SIG-M5 treated with dmso at 0.1 percent for 504 hours (cell line): ENCODE results near the gene DCTN3.

ENCODE experiments used
- DNase-seq: peaks from one replicate; lab custom pipeline; 2025; ENCODE audit not compliant: unreplicated experiment; lab: John Stamatoyannopoulos, UW

DCTN3 gene

GRCh38 chr9:34575241-34575640 lies 45.1 kb downstream of the DCTN3 start:
- no peak for DNase-seq

GRCh38 chr9:34574571-34574970 lies 45.7 kb downstream of the DCTN3 start:
- no peak for DNase-seq

- no peak for DNase-seq
Measured at GRCh38 chr9:34573599-34574325, 46.5 kb downstream of the DCTN3 start.

- DNase-seq = no peak
Measured at GRCh38 chr9:34572628-34573027, 47.7 kb downstream of the DCTN3 start.

- no peak for DNase-seq
Measured at GRCh38 chr9:34572092-34572491, 48.2 kb downstream of the DCTN3 start.

- no peak for DNase-seq
Measured at GRCh38 chr9:34571481-34571810, 48.8 kb downstream of the DCTN3 start.

- DNase-seq = no peak
Measured at GRCh38 chr9:34570809-34571480, 49.4 kb downstream of the DCTN3 start.

- no peak for DNase-seq
Measured at GRCh38 chr9:34570376-34570775, 49.9 kb downstream of the DCTN3 start.

- no peak for DNase-seq
Measured at GRCh38 chr9:34568774-34569173, 51.5 kb downstream of the DCTN3 start.

- no peak for DNase-seq
Measured at GRCh38 chr9:34568133-34568532, 52.2 kb downstream of the DCTN3 start.

GRCh38 chr9:34566972-34567371 lies 53.3 kb downstream of the DCTN3 start:
- DNase-seq = no peak

GRCh38 chr9:34566322-34566721 lies 54.0 kb downstream of the DCTN3 start:
- DNase-seq = no peak

- DNase-seq = no peak
Measured at GRCh38 chr9:34565856-34566255, 54.4 kb downstream of the DCTN3 start.

- no peak for DNase-seq
Measured at GRCh38 chr9:34564617-34565016, 55.7 kb downstream of the DCTN3 start.
